GM12878 (cell line): ENCODE measurements around the gene FOXP1. TPM values are rescaled to one million over a fixed set of nuclear protein-coding genes. Genes with fewer than 3 reads are reported as not detected.

ENCODE experiments used
- ATAC-seq: fragments of 200-7000 bp; cut with Tn5 transposase; 3 replicates; pipeline ENCODE4 v1.9.1; 2020; ENCODE audit warnings: mild to moderate bottlenecking, moderate library complexity
- BruUV-seq: library from RNA; stranded (reverse); fragments of 400-500 nt; replicated peaks from 2 replicates; lab custom pipeline; 2021; lab: Mats Ljungman, UMichigan
- CTCF ChIA-PET: fragments of 300-600 bp; sonication (Branson Sonifier 250); formaldehyde crosslinking; extraction: SDS; loops from one replicate; lab custom pipeline; 2021; ENCODE audit warnings: inconsistent platforms; lab: Yijun Ruan, JAX
- POLR2A ChIA-PET: fragments of 350-600 bp; formaldehyde crosslinking; extraction: SDS; loops from one replicate; lab custom pipeline; 2021; ENCODE audit warnings: inconsistent platforms; lab: Charles Lee
- RAD21 ChIA-PET: fragments of 300-600 bp; sonication (Branson Sonifier 250); formaldehyde crosslinking; loops from one replicate; lab custom pipeline; 2023; ENCODE audit warnings: antibody characterized with exemption; ENCODE audit not compliant: unreplicated experiment; lab: Charles Lee
- SMC1A ChIA-PET: fragments of 300-600 bp; sonication (Branson Sonifier 250); formaldehyde crosslinking; loops from one replicate; lab custom pipeline; 2023; ENCODE audit not compliant: unreplicated experiment, uncharacterized antibody; lab: Charles Lee
- DNase-seq: peaks from one replicate; pipeline ENCODE4 v3.0.0-alpha.2; 2011; ENCODE audit warnings: low read depth, low spot score
- FAIRE-seq: peaks from 3 replicates; lab custom pipeline; 2011; peaks lifted over from hg19 to GRCh38; lab: Jason Lieb, UNC
- H2AFZ ChIP-seq: 2 replicates; pipeline ENCODE4 v1.6.0; 2011; ENCODE audit warnings: low read depth, low read length, control low read depth; ENCODE audit not compliant: control insufficient read depth
- H3K27ac ChIP-seq: 2 replicates; pipeline ENCODE4 v1.5.1; 2011; ENCODE audit warnings: control low read depth; ENCODE audit not compliant: control insufficient read depth, insufficient read depth
- H3K27me3 ChIP-seq, 2 experiments: replicated peaks in 1 of 2; 2 replicates each; pipeline versions ENCODE4 v1.6.0 to v1.6.1; 2011; ENCODE audit warnings: low read length in 1 of 2; ENCODE audit not compliant: control insufficient read depth in 2 of 2, insufficient read depth in 2 of 2
- H3K36me3 ChIP-seq, 2 experiments: 2 replicates each; pipeline ENCODE4 v1.5.1; 2011; ENCODE audit warnings: low read length in 1 of 2; ENCODE audit not compliant: control insufficient read depth in 2 of 2, insufficient read depth in 2 of 2
- H3K4me1 ChIP-seq: 2 replicates; pipeline ENCODE4 v1.6.1; 2011; ENCODE audit warnings: mild to moderate bottlenecking, low read length, moderate library complexity, mixed read lengths; ENCODE audit not compliant: control insufficient read depth, insufficient read depth
- H3K4me2 ChIP-seq: 2 replicates; pipeline ENCODE4 v1.6.0; 2011; ENCODE audit warnings: control low read depth; ENCODE audit not compliant: control insufficient read depth, insufficient read depth
- H3K4me3 ChIP-seq: fragments of 200-600 bp; sonication (generic); 2 replicates; pipeline ENCODE4 v1.5.1; 2016
- H3K79me2 ChIP-seq: 2 replicates; pipeline ENCODE4 v1.6.0; 2011; ENCODE audit warnings: low read length; ENCODE audit not compliant: control insufficient read depth, insufficient read depth
- H3K9ac ChIP-seq: 2 replicates; pipeline ENCODE4 v1.8.0; 2011; ENCODE audit warnings: low read length, control low read depth, mixed read lengths; ENCODE audit not compliant: control insufficient read depth, insufficient read depth
- H3K9me3 ChIP-seq: replicated peaks from 3 replicates; pipeline ENCODE4 v1.5.1; 2011; ENCODE audit warnings: mild to moderate bottlenecking, low read length; ENCODE audit not compliant: control insufficient read depth, insufficient read depth
- H4K20me1 ChIP-seq: 2 replicates; pipeline ENCODE4 v1.6.0; 2011; ENCODE audit not compliant: control insufficient read depth, insufficient read depth
- CREM ChIP-seq: IDR thresholded peaks from 2 replicates; pipeline ENCODE4 v1.6.1; 2014; ENCODE audit warnings: antibody characterized with exemption, low read depth
- CTCF ChIP-seq, 3 experiments: IDR thresholded peaks in 2 of 3; conservative IDR thresholded peaks in 1 of 3; 2 replicates each; pipeline ENCODE4 v1.5.1; 2011; ENCODE audit warnings: low read depth in 3 of 3, low read length in 3 of 3, mild to moderate bottlenecking in 3 of 3, control low read depth in 2 of 3, moderate library complexity in 2 of 3, inconsistent platforms in 1 of 3, mixed read lengths in 1 of 3; ENCODE audit not compliant: control insufficient read depth in 2 of 3, insufficient read depth in 1 of 3; ENCODE audit errors: extremely low read depth in 1 of 3
- CUX1 ChIP-seq: IDR thresholded peaks from 2 replicates; pipeline ENCODE4 v1.6.1; 2012; ENCODE audit warnings: improper control_type of control experiment, low read depth, low read length; ENCODE audit not compliant: insufficient replicate concordance
- ETV6 ChIP-seq, 2 experiments: fragments of 450-650 bp in 1 of 2; IDR thresholded peaks in 1 of 2; conservative IDR thresholded peaks in 1 of 2; 2 replicates each; pipeline ENCODE4 v1.6.1; 2014; ENCODE audit warnings: antibody characterized with exemption in 1 of 2, borderline replicate concordance in 1 of 2, low read depth in 1 of 2, mild to moderate bottlenecking in 1 of 2, moderate library complexity in 1 of 2
- EZH2 ChIP-seq: IDR thresholded peaks from 2 replicates; pipeline ENCODE4 v1.6.1; 2012; ENCODE audit warnings: low read depth, mild to moderate bottlenecking, control low read depth, inconsistent platforms, low read length, borderline replicate concordance; ENCODE audit not compliant: control insufficient read depth
- FOXK2 ChIP-seq: fragments of 450-650 bp; IDR thresholded peaks from 2 replicates; pipeline ENCODE4 v1.6.1; 2017; ENCODE audit warnings: mild to moderate bottlenecking, moderate library complexity
- IKZF1 ChIP-seq: fragments of 450-650 bp; conservative IDR thresholded peaks from 2 replicates; pipeline ENCODE4 v1.6.1; 2017; ENCODE audit warnings: antibody characterized with exemption, mild to moderate bottlenecking
- KAT2A ChIP-seq: conservative IDR thresholded peaks from 2 replicates; pipeline ENCODE4 v1.6.1; 2011; ENCODE audit warnings: low read depth, low read length; ENCODE audit not compliant: control insufficient read depth
- LARP7 ChIP-seq: fragments of 450-650 bp; IDR thresholded peaks from 2 replicates; pipeline ENCODE4 v1.6.1; 2017; ENCODE audit warnings: mild to moderate bottlenecking
- POU2F2 ChIP-seq: IDR thresholded peaks from 3 replicates; pipeline ENCODE4 v1.6.1; 2011; ENCODE audit warnings: low read depth, mild to moderate bottlenecking, low read length, borderline replicate concordance
- SKIL ChIP-seq: fragments of 450-650 bp; IDR thresholded peaks from 2 replicates; pipeline ENCODE4 v1.6.1; 2017; ENCODE audit warnings: mild to moderate bottlenecking, low read depth, inconsistent platforms; ENCODE audit not compliant: poor library complexity, severe bottlenecking
- SP1 ChIP-seq: IDR thresholded peaks from one replicate; pipeline ENCODE4 v1.6.1; 2011; ENCODE audit warnings: low read depth, low read length
- ZNF217 ChIP-seq: fragments of 450-650 bp; IDR thresholded peaks from 2 replicates; pipeline ENCODE4 v1.6.1; 2017; ENCODE audit warnings: antibody characterized with exemption, mild to moderate bottlenecking
- WGBS: methylation state at CpG from one replicate; pipeline ENCODE4 v1.1.6; 2016; ENCODE audit warnings: low lambda C conversion rate; ENCODE audit not compliant: insufficient replicate concordance, insufficient coverage; ENCODE audit errors: missing lambda C conversion rate; 5-methylcytosine and 5-hydroxymethylcytosine counted together
- in situ Hi-C: fragments of 300-500 bp; cut with MboI; formaldehyde crosslinking; loops from 9 replicates; pipeline ENCODE4 v1.14.3; 2018; ENCODE audit warnings: mixed read lengths
- intact Hi-C: fragments of 100-400 bp; cut with micrococcal nuclease; formaldehyde crosslinking; loops from one replicate; pipeline ENCODE4 v1.14.2; 2022; ENCODE audit not compliant: unreplicated experiment
- polyA plus RNA-seq, 11 experiments: library from polyadenylated mRNA; depleted of rRNA in 4 of 11; unstranded in 6 of 11; stranded (reverse) in 5 of 11; fragments of >200 nt; fragmentation: Nextera tagmentation in 4 of 11; fragmentation: Illumina TruSeq in 1 of 11; extraction: Ambion mirVana in 4 of 11; extraction: Trizol in 1 of 11; gene quantifications; 1 replicate in 1 of 11; 2 replicates in 10 of 11; pipeline versions ENCODE4 v1.2.1 to v1.2.3, GENCODE V29; 2011 to 2016; ENCODE audit warnings: inconsistent platforms in 2 of 11, missing spikeins in 2 of 11, low read depth in 1 of 11
- total RNA-seq, 4 experiments: library from RNA; depleted of rRNA in 3 of 4; stranded (reverse); fragments of >200 nt in 3 of 4; fragmentation: Illumina TruSeq in 1 of 4; extraction: Trizol in 1 of 4; gene quantifications; 2 replicates each; pipeline versions ENCODE4 v1.2.1 to v1.2.3, GENCODE V29; 2013 to 2021

FOXP1 gene
- total and polyA plus RNA-seq, 10 of the 15 experiments (the other 5 are each of a cell fraction or from before 2014, with no cell fraction given) = 0.05 to 1.6 (median 0.20) TPM; not detected in 1

GRCh38 chr3:71061037-71061436 is 522.5 kb downstream of the FOXP1 start (continued):
- no peak for TF ChIP-seq FOXK2
- TF ChIP-seq, all 136 proteins: peak for 0

- ATAC-seq = no peak
- peaks cover 7% of the 10 kb centered on the region in 2 experiments; a peak in 3 of 4 replicates for H3K27me3 ChIP-seq
- H3K9me3 ChIP-seq = no peaks in the 10 kb centered on the region; the same call in 2 of the 3 replicates
- ChIA-PET RAD21 (no interaction called here), POLR2A (interaction anchor here (0.6 kb wide), 1 partner anchor 450 kb away, joined by 3 read pairs; no protein-coding TSS in a partner anchor), CTCF (interaction anchor here (1.4 kb wide), 1 partner anchor 11 kb away, joined by 4 read pairs; no protein-coding TSS in a partner anchor), SMC1A (interaction anchor here (1.1 to 1.8 kb wide), 2 partner anchors 8 to 54 kb away, joined by 3 to 4 read pairs; no protein-coding TSS in a partner anchor)
- no TSS peak for BruUV-seq
- no peak overlapping the region for H3K9ac ChIP-seq
- no peaks in the 10 kb centered on the region for H4K20me1 ChIP-seq
- H3K4me1 ChIP-seq = peaks cover 8% of the 10 kb centered on the region; the same call in 1 of the 2 replicates
- intact Hi-C loops = no loop called here
- H3K79me2 ChIP-seq = no peaks in the 10 kb centered on the region
- no peak overlapping the region for H3K27ac ChIP-seq
- no peak overlapping the region for H3K4me3 ChIP-seq
- H3K36me3 ChIP-seq = no peaks in the 10 kb centered on the region
- no peak for FAIRE-seq
- 75% methylated on average over 2 of the region's 2 CpGs for WGBS
- in situ Hi-C loops = no loop called here
- DNase-seq = no peak
- H2AFZ ChIP-seq = no peak overlapping the region
- H3K4me2 ChIP-seq = no peak overlapping the region
- no peak for TF ChIP-seq POU2F2
- TF ChIP-seq SKIL = no peak
- TF ChIP-seq IKZF1 = no peak
- TF ChIP-seq LARP7 = no peak
- no peak for TF ChIP-seq KAT2A
- no peak for TF ChIP-seq ZNF217
- TF ChIP-seq CTCF (IDR thresholded peaks at IDR 0.05 in 2 of 3, conservative IDR thresholded peaks at IDR 0.05 in 1 of 3; ENCODE audit: control insufficient read depth in 2 of 3, extremely low read depth in 1 of 3, insufficient read depth in 1 of 3, low read depth in 3 of 3, low read length in 3 of 3) = no peak
- no peak for TF ChIP-seq SP1
- TF ChIP-seq CREM = no peak
- no peak for TF ChIP-seq EZH2
- no peak for TF ChIP-seq ETV6 (conservative IDR thresholded peaks at IDR 0.05 in 1 of 2, IDR thresholded peaks at IDR 0.05 in 1 of 2; ENCODE audit: borderline replicate concordance in 1 of 2, low read depth in 1 of 2)
- TF ChIP-seq CUX1 = no peak
These were observed 523.0 kb downstream of the FOXP1 start for GRCh38 chr3:71060536-71060935.
